HepG2 (cell line): ENCODE data around the gene VPS25. TPM values are rescaled to one million over a fixed set of nuclear protein-coding genes. Genes with fewer than 3 reads are reported as not detected.

Experiments
- AGO2 ChIP-seq: fragments of 200-400 bp; formaldehyde crosslinking; optimal IDR thresholded peaks from 2 replicates; pipeline ENCODE3; 2017; ENCODE audit warnings: mild to moderate bottlenecking, low read depth, low read length, moderate library complexity
- FOXA3 ChIP-seq: IDR thresholded peaks from 2 replicates; pipeline ENCODE4 v1.6.1; 2016; ENCODE audit warnings: missing genetic modification reagents, missing compliant biosample characterization
- GPN1 ChIP-seq: sonication (generic); formaldehyde crosslinking; IDR thresholded peaks from 2 replicates; pipeline ENCODE4 v1.5.1; 2020; ENCODE audit warnings: missing genetic modification reagents, borderline replicate concordance
- KDM3A ChIP-seq: IDR thresholded peaks from 2 replicates; pipeline ENCODE4 v1.6.1; 2018; ENCODE audit warnings: low read depth, missing compliant biosample characterization
- MAZ ChIP-seq, 2 experiments: sonication (generic) in 1 of 2; formaldehyde crosslinking in 1 of 2; IDR thresholded peaks; 2 replicates each; pipeline versions ENCODE4 v1.5.0 to v1.6.1; 2012 to 2020; ENCODE audit warnings: low read depth in 2 of 2, mild to moderate bottlenecking in 2 of 2, borderline replicate concordance in 1 of 2, improper control_type of control experiment in 1 of 2, low read length in 1 of 2, missing genetic modification reagents in 1 of 2, moderate library complexity in 1 of 2
- NCOR1 ChIP-seq: fragments of 200-600 bp; sonication (generic); IDR thresholded peaks from 2 replicates; pipeline ENCODE4 v1.7.0; 2017; ENCODE audit warnings: antibody characterized with exemption, low read length, borderline replicate concordance
- NFE2L2 ChIP-seq: fragments of 150-350 bp; IDR thresholded peaks from 2 replicates; pipeline ENCODE4 v1.6.1; 2014; ENCODE audit warnings: low read length
- NFYC ChIP-seq: IDR thresholded peaks from 2 replicates; pipeline ENCODE4 v1.6.1; 2016; ENCODE audit warnings: missing genetic modification reagents, missing compliant biosample characterization
- PRDM10 ChIP-seq: sonication (generic); formaldehyde crosslinking; IDR thresholded peaks from 2 replicates; pipeline ENCODE4 v1.4.0; 2020; ENCODE audit warnings: low read depth, missing genetic modification reagents
- THAP9 ChIP-seq: sonication (generic); formaldehyde crosslinking; IDR thresholded peaks from 2 replicates; pipeline ENCODE4; 2020; ENCODE audit warnings: missing genetic modification reagents, mild to moderate bottlenecking, borderline replicate concordance
- TMF1 ChIP-seq: sonication (generic); formaldehyde crosslinking; IDR thresholded peaks from 2 replicates; pipeline ENCODE4 v1.8.1; 2022; ENCODE audit warnings: low read depth, missing genetic modification reagents
- ZNF224 ChIP-seq: sonication (generic); formaldehyde crosslinking; IDR thresholded peaks from 2 replicates; pipeline ENCODE4 v1.5.0; 2020; ENCODE audit warnings: mild to moderate bottlenecking, missing genetic modification reagents
- ZNF468 ChIP-seq: sonication (generic); formaldehyde crosslinking; IDR thresholded peaks from 2 replicates; pipeline ENCODE4 v1.8.0; 2022; ENCODE audit warnings: mild to moderate bottlenecking, moderate library complexity, missing genetic modification reagents
- ZNF556 ChIP-seq: sonication (generic); formaldehyde crosslinking; IDR thresholded peaks from 2 replicates; pipeline ENCODE4 v1.4.0; 2020; ENCODE audit warnings: mild to moderate bottlenecking, missing genetic modification reagents, borderline replicate concordance
- polyA plus RNA-seq, 8 experiments: library from polyadenylated mRNA; depleted of rRNA in 3 of 8; stranded (reverse) in 7 of 8; unstranded in 1 of 8; fragments of >200 nt; fragmentation: Illumina TruSeq in 4 of 8; extraction: Trizol in 4 of 8; gene quantifications; 2 replicates each; pipeline versions ENCODE4 v1.2.1 to v1.2.3, GENCODE V29; 2011 to 2016; ENCODE audit warnings: low read depth in 4 of 8, missing spikeins in 1 of 8, mixed read lengths in 1 of 8; ENCODE audit not compliant: insufficient read depth in 1 of 8
- total RNA-seq, 5 experiments: library from RNA; depleted of rRNA; stranded (reverse); fragments of >200 nt; fragmentation: Illumina TruSeq; extraction: Trizol; gene quantifications; 2 replicates each; pipeline ENCODE4 v1.2.3, GENCODE V29; 2016; ENCODE audit warnings: low read depth in 1 of 5
- TF ChIP-seq, protein P1 (sequence below): sonication (generic); formaldehyde crosslinking; IDR thresholded peaks from 2 replicates; pipeline ENCODE4 v1.4.0; 2020; ENCODE audit warnings: missing genetic modification reagents
- TF ChIP-seq, protein P2 (sequence below): sonication (generic); formaldehyde crosslinking; IDR thresholded peaks from 2 replicates; pipeline ENCODE4 v1.5.1; 2020; ENCODE audit warnings: mild to moderate bottlenecking, missing genetic modification reagents, moderate library complexity

The VPS25 gene
- total and polyA plus RNA-seq, 2 of the 13 experiments (the other 11 are each of a cell fraction or from before 2014, with no cell fraction given): 161 to 249 TPM

DNA sequence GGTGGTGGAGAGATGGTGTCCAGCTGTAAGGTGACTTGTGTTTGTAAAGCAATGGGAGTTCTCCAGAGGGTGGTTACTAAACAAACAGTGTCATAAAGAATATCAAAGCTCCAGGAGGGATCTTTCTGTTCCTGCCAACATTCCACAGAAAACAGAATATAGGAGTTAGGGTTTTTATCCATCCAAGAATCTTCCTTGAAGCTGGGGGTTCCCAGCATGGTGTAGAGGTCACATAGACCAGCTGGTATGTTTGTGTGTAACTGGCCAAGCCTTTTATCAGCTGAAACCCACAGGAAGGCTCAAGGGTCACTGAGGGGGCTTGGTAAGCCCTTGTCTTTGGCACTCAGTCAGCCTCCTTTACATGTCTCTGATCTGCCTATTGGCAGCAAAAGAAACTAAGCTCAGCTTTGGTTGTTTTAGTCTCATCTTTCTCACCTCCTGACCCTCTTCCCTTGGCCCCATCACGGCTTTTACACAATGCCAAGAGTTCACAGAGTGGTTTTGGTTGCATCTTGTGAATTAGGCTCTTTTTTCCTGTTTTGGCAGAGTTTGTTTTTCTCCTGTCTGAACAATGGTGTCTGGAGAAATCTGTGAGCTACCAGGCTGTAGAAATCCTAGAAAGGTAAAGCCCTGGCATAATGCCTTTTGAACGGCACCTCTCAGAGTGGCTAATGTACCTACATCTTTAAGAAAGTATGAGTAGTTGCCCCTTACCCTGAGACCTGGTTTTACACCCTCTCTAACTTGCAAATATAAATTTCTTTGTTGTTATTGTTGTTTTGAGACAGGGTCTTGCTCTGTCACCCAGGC, 30.0 kb downstream of the VPS25 start (continued):
- no peak for TF ChIP-seq ZNF224 (CRISPR knock-in tag)
- 0 out of 2 replicates have a peak, but pooled peaks have one; percentile 6 for TF ChIP-seq MAZ (IDR thresholded peaks at IDR 0.05; ENCODE audit: borderline replicate concordance, low read depth, low read length)
- 0 out of 2 replicates have a peak, but pooled peaks have one; percentile 40 for TF ChIP-seq MAZ (CRISPR knock-in tag; IDR thresholded peaks at IDR 0.05; ENCODE audit: low read depth)
- TF ChIP-seq GPN1 (CRISPR knock-in tag): no peak
- no peak for TF ChIP-seq TMF1 (CRISPR knock-in tag)
- TF ChIP-seq, protein P1, sequence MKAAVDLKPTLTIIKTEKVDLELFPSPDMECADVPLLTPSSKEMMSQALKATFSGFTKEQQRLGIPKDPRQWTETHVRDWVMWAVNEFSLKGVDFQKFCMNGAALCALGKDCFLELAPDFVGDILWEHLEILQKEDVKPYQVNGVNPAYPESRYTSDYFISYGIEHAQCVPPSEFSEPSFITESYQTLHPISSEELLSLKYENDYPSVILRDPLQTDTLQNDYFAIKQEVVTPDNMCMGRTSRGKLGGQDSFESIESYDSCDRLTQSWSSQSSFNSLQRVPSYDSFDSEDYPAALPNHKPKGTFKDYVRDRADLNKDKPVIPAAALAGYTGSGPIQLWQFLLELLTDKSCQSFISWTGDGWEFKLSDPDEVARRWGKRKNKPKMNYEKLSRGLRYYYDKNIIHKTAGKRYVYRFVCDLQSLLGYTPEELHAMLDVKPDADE: no peak
- TF ChIP-seq, protein P2, sequence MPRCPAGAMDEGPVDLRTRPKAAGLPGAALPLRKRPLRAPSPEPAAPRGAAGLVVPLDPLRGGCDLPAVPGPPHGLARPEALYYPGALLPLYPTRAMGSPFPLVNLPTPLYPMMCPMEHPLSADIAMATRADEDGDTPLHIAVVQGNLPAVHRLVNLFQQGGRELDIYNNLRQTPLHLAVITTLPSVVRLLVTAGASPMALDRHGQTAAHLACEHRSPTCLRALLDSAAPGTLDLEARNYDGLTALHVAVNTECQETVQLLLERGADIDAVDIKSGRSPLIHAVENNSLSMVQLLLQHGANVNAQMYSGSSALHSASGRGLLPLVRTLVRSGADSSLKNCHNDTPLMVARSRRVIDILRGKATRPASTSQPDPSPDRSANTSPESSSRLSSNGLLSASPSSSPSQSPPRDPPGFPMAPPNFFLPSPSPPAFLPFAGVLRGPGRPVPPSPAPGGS: no peak
- no peak for TF ChIP-seq NFYC (CRISPR knock-in tag)
- no peak for TF ChIP-seq AGO2
- no peak for TF ChIP-seq ZNF468 (CRISPR knock-in tag)
- TF ChIP-seq NFE2L2: no peak
- TF ChIP-seq KDM3A (CRISPR knock-in tag): peak; percentile 8; the same call in 1 of the 2 replicates
- TF ChIP-seq FOXA3 (CRISPR knock-in tag): peak; percentile 45
- TF ChIP-seq THAP9 (CRISPR knock-in tag): no peak
- TF ChIP-seq ZNF556: no peak
- TF ChIP-seq PRDM10 (CRISPR knock-in tag): no peak
- TF ChIP-seq NCOR1: peak; percentile 71; the same call in 1 of the 2 replicates
